Measurements from ENCODE around the gene CDK17. TPM values are rescaled to one million over a fixed set of nuclear protein-coding genes. Genes with fewer than 3 reads are reported as not detected.

The CDK17 gene
- total and polyA plus RNA-seq, 2 of the 8 experiments (the other 6 are each of a cell fraction or from before 2014, with no cell fraction given): 5.8 to 20.0 TPM

GRCh38 chr12:96396209-96396608 lies 4.0 kb downstream of the CDK17 start:
- Histone ChIP-seq H3K56ac (replicated peaks; ENCODE audit: insufficient read length, low read depth, low read length) (no peak overlapping the region), H3K79me1 (ENCODE audit: low read depth, low read length) (no peaks in the 10 kb centered on the region), H3K36me3 (ENCODE audit: control insufficient read depth in 2 of 4, insufficient read depth in 4 of 4, low read length in 3 of 4) (no peaks in the 10 kb centered on the region), H3K14ac (ENCODE audit: insufficient read length) (no peak overlapping the region), H2BK20ac (ENCODE audit: low read length) (no peak overlapping the region), H3K9me3 (ENCODE audit: insufficient read depth in 2 of 2, low read depth in 1 of 2, low read length in 1 of 2) (no peaks in the 10 kb centered on the region), H3K23ac (ENCODE audit: insufficient read length) (no peak overlapping the region), H4K8ac (ENCODE audit: extremely low read depth, insufficient read depth, low read length) (no peak overlapping the region), H3K23me2 (ENCODE audit: low read depth, low read length) (peaks cover 8% of the 10 kb centered on the region), H3K79me2 (ENCODE audit: control insufficient read depth in 1 of 2, insufficient read depth in 2 of 2, low read length in 2 of 2) (peaks cover 0 to 74% of the 10 kb centered on the region in 2 experiments; a peak in 3 of 4 replicates), H2AFZ (ENCODE audit: low read length) (no peak overlapping the region), H3K4me2 (ENCODE audit: insufficient read depth in 1 of 2, low read depth in 2 of 2, low read length in 2 of 2) (no peak overlapping the region), H3K18ac (ENCODE audit: extremely low read depth, low read length) (no peak overlapping the region), H2BK120ac (replicated peaks; ENCODE audit: low read depth, low read length) (no peak overlapping the region), H3K27ac (ENCODE audit: low read depth, low read length) (no peak overlapping the region), H4K91ac (replicated peaks; ENCODE audit: insufficient read length, low read length) (no peak overlapping the region), H2AK5ac (ENCODE audit: low read depth, low read length) (no peak overlapping the region), H4K20me1 (replicated peaks in 1 of 2; ENCODE audit: control insufficient read depth in 1 of 2, insufficient read depth in 2 of 2, low read length in 2 of 2) (peaks cover 4 to 8% of the 10 kb centered on the region in 2 experiments), H3K4ac (replicated peaks; ENCODE audit: insufficient read length, low read depth, low read length) (no peak overlapping the region), H3K9ac (replicated peaks in 1 of 4; ENCODE audit: extremely low read depth in 1 of 4, low read depth in 3 of 4, low read length in 3 of 4) (no peak overlapping the region), H2BK15ac (ENCODE audit: low read length) (no peak overlapping the region), H4K5ac (ENCODE audit: insufficient read length, low read depth, low read length) (no peak overlapping the region), H3K4me1 (replicated peaks in 1 of 4; ENCODE audit: control insufficient read depth in 3 of 4, insufficient read depth in 4 of 4, low read length in 3 of 4) (peaks cover 2 to 17% (median 9%) of the 10 kb centered on the region in 4 experiments; a peak in 5 of 7 replicates), H3K27me3 (replicated peaks in 1 of 4; ENCODE audit: control insufficient read depth in 3 of 4, extremely low read depth in 1 of 4, insufficient read depth in 3 of 4, low read length in 3 of 4) (no peaks in the 10 kb centered on the region), H2BK12ac (ENCODE audit: low read depth, low read length) (no peak overlapping the region), H3K4me3 (ENCODE audit: extremely low read depth in 1 of 4, insufficient read depth in 2 of 4, low read depth in 3 of 4, low read length in 4 of 4) (no peak overlapping the region), H2BK5ac (ENCODE audit: low read depth, low read length) (no peak overlapping the region)
- WGBS, 2 experiments (ENCODE audit: extremely low coverage in 1 of 2, insufficient coverage in 1 of 2, insufficient read length in 1 of 2, insufficient replicate concordance in 2 of 2, low coverage in 1 of 2, low lambda C conversion rate in 2 of 2, missing lambda C conversion rate in 1 of 2): 91% methylated on average over 2 of the region's 2 CpGs; no CpG with 5 or more reads in 1 of the 2 experiments
- no peak for TF ChIP-seq CBX8 (IDR thresholded peaks at IDR 0.05; ENCODE audit: borderline replicate concordance, low read depth, low read length)
- CTCF ChIA-PET (ENCODE audit: partially characterized antibody): interaction anchor here (1.2 kb wide), 1 partner anchor 93 kb away, joined by 3 read pairs; no protein-coding TSS in a partner anchor
- no peak for FAIRE-seq
- POLR2A ChIA-PET (ENCODE audit: partially characterized antibody): no interaction called here
- no peak for DNase-seq (ENCODE audit: low read depth in 1 of 2, low spot score in 2 of 2)
